NOMO-1 treated with dmso at 0.1 percent for 144 hours (cell line): Measurements from ENCODE around the gene C1orf174.

Experiments used
- DNase-seq: peaks from one replicate; lab custom pipeline; 2025; ENCODE audit not compliant: unreplicated experiment; lab: John Stamatoyannopoulos, UW

C1orf174 gene

DNA sequence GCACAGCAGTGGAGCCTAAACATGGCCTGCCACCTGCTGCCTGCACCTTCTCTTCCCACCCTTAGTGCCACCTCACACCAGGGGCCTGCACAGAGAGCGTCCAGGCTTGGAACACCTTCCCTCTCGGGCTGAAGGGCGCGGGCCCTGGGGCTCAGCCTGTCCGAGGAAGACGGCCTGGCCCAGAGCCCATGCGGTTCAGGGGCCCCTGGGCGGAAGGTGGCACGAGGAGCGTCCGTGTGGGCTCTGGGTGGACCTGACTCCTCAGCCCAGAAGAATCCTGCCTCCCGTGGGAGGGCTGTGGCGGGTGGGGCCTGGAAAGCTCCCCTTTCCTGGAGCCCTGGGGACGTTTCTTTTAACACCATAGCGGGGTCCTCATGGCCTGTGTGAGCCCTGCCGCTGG, 23.4 kb downstream of the C1orf174 start:
- no peak for DNase-seq

DNA sequence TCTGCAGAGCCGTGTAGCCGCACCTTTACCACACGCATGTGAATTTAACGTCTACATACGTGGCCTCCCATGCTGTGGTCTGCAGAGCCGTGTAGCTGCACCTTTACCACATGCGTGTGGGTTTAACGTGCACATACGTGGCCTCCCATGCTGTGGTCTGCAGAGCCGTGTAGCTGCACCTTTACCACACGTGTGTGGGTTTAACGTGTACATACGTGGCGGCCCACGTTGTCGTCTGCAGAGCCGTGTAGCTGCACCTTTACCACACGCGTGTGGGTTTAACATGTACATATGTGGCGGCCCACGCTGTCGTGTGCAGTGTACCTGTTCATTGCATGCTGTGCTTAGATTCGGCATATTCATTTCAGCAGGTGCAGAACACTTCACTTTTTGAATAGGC, 25.3 kb downstream of the C1orf174 start:
- no peak for DNase-seq

DNA sequence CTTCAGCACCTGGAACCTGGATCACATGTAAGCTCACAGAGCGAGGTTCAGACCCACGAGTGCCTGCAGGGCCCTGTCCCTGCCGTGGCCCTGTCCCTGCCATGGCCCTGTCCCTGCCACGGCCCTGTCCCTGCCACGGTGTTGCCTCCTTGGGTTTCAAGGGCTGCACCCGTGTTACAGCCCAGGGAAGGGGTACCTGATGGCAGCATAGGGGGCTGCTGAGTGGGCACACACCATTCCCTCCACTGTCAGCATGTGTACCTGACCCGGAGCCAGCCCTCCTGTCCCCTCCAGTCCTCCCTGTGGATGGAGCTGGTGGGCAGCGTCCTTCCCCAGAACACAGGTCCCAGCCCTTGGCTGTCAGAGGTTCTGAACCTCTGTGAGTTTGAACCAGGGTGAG, 27.5 kb downstream of the C1orf174 start:
- DNase-seq = no peak

DNA sequence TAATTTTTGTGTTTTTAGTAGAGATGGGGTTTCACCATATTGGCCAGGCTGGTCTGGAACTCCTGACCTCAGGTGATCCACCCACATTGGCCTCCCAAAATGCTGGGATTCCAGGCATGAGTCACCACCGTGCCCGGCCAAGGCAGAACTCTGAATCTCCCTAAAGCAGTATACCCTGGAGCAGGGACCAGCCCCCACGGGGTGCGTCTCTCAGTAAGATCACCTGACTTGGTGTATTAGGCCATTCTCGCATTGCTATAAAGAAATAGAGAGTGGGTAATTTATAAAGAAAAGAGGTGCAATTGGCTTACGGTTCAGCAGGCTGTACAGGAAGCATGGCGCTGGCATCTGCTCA, 28.6 kb downstream of the C1orf174 start:
- DNase-seq = no peak

DNA sequence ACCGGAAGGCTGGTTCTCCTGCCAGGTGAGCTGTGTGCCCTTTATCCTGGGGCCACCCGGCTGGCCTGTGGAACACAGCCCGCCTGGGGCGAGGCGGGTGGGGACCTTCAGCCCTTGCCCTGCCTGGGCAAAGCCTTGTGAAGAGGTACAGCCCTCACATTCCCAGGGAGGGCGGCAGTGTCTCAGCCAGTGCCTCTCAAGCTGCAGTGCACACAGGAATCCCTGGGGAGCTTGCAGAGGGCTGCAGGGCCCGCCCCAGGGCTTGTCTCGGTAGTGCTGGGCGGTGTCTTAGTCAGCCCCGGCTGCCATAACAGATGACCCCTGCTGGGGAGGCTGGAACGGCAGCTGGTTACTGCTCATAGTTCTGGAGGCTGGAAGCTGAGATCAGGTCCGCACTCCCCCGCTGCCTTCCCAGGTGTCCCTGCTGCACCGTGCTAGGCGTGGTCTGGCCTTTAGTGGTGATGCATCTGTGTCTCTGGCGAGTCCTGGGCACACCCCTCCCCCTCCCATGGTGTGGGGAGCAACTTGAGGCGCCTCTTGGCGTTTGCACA, 30.2 kb downstream of the C1orf174 start:
- DNase-seq = no peak

DNA sequence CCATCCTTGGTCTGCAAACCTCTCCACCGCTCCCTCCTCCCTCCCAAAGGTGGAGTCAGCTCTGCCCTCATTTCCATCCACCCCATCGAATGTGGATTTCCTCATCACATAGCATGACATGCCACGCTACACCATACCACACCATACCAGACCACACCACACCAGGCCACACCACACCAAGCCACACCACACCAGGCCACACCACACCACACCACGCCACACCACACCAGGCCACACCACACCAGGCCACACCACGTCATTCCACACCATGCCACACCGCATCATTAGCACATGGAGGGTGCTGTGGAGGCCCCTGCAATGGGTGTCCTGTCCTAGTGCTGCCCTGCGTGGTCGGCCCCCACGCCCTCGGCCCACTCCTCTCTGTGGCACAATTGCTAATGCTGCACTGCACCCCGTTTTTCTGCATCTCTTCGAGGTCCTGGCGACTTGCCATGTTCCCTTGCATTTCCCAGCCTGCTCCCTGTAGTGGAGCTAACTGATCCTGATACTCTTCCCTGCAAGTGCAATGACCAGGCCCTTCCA, 31.5 kb downstream of the C1orf174 start:
- DNase-seq = no peak

DNA sequence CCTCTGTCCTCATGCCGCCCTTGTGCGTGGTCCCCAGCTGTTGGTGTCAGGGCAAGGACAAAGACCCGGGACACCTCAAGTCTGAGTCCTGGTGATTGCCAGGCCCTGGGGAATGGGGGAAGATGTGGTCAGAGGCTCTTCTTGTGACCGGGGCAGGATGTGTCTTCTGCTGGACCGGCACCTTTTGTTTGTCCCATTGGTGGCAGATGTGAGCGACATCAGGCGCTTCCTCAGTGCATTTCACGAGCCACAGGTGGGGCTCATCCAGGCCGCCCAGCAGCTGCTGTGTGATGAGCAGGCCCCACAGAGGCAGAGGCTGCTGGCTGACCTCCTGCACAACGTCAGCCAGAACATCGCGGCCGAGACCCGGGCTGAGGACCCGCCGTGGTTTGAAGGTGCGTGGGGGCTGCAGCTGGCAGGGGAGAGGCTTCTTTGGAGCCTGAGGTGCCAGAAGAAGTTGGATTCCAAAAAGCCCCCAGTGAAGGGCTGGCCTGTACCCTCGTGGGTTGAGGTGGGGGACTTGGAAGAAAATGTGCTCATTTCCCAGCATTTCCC, 34.4 kb downstream of the C1orf174 start:
- DNase-seq = no peak

DNA sequence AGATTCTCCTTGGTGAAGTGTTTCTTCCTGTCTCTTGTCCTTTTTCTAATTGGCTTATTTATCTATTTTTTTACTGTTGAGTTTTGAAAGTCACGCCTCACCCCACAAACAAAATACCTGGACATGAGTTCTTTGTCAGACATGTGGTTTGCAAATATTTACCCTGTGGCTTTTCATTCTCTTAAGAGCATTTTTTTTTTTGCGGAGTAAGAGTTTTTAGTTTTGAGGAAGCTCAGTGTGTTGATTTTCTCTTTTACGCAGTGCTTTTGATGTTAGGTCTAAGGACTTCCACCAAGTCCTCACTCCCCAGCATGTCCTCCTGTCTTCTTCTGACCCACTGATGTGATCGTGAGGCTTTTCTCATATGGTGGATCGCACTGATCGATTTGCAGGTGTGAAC, 35.2 kb downstream of the C1orf174 start:
- no peak for DNase-seq

DNA sequence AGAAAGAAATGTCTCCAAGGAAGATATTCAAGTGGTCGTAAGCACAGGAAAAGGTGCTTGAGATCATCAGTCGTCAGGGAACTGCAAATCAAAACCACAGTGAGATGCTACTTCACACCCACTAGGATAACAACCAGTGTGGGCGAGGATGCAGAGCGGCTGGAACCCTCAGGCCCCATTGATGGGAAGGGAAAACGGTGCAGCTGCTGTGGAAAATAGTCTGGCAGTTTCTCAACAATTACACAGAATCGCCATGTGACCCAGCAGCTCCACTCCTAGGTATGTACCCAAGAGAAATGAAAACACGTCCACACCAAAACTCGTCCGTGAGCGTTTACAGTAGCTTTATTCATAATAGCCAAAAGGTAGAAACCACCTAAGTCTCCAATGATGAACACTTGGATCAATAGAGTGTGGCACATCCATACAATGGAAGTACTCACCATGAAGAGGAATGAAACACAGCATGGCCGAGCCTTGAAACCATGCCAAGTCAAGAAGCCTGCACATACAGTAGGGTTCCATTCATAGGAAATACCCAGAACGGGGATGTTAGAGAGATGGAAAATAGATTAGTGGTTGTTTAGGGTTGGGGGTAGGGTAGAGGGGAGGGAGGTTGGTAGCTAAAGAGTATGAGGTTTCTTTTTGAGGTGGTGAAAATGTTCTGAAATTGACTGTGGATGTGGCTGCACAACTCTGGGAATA, 36.7 kb downstream of the C1orf174 start:
- no peak for DNase-seq

DNA sequence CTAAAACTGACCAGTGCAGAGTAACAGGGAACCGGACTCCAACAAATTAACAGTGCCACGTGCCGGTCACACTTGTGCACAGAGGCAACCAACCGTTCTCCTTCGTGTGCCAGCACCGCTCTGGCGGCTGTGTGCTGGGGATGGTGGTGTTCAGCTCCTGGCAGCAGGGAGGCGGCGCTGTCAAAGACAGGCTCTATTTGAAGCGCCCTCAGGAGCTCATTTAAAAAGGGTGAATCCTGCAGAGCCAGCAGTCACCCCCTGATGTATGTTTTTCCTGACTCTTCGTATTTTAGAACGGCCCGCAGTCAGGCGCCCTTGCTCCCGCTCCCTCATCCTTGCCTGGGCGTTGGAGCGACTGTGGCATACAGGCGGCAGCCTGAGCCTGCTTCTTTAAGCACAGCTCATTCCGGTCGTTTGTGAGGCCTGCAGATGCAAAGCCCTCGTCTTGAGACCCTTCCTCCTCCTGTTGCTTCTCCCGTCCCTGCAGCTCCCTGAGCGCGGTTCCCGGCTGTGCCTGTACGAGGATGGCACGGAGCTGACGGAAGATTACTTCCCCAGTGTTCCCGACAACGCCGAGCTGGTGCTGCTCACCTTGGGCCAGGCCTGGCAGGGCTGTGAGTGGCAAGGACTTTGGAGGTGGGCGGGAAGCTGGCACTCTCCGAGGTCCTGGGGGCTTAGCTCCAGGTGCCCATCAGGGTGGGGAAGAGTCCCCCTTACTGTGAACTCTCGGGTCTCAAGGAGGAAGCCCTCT, 41.7 kb downstream of the C1orf174 start:
- no peak for DNase-seq

DNA sequence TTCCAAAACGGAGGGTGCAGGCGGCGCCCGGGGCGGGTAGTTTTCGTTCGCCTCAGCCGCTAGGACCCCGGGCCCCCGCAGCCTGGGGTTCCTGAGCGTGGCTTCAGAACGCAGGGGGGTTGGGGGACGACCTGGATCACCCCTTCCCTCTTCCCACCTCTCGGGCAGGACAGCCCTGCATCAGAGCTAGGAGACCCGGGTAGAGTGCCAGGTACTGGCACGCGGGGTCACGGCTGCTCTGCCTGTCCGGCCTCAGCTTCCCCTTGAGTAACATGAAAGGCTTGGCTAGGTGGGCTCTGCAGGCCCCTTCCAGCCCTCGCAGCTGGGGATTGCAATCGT, 42.3 kb downstream of the C1orf174 start:
- no peak for DNase-seq

DNA sequence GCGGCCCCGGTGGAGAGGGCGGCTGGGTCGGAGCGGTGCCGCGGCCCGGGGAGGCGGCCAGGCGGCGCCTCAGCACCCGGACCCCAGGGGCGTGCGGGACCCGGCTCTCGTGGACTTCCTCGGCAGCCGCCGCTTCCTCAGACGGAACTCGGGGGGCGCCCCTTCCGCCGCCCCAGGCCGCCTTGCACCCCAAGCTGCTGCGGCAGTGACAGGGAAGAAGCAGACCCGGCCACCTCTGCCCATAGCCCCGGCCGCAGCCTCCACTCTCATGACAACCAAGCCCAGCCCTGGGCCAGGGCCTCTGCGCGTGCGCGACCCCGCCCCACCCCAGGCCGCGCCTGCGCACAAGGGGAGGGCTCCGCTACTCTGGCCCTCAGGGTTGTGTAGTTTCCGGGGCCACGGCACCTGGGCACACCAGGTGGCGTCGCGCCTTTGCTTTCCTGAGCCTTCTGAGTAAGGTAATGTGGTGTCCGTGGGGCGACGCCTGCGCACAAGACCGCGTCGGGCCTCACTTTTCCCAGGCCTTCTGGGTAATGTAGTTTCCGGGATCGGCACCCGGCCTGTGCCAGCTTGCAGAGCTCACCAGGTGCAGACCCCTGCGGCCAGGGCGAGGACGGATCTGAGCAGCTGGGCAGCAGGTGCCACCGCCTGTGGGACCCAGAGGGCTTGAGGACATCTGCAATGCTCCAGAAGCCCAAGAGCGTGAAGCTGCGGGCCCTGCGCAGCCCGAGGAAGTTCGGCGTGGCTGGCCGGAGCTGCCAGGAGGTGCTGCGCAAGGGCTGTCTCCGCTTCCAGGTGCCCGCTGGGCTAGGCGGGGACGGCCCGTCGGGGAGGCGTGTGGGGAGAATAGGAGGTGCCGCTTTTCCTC, 42.9 kb downstream of the C1orf174 start, which contains the start of the genes CEP104 and DFFB:
TSS of gene CEP104 (minus strand) at position 289 of the 868 bp plus-strand sequence. CDS start 4,804 bp downstream, outside the sequence.
TSS of gene DFFB (plus strand) at position 554 of the 868 bp plus-strand sequence. CDS start at position 682, 128 bp downstream.
- DNase-seq = peak; percentile 74

DNA sequence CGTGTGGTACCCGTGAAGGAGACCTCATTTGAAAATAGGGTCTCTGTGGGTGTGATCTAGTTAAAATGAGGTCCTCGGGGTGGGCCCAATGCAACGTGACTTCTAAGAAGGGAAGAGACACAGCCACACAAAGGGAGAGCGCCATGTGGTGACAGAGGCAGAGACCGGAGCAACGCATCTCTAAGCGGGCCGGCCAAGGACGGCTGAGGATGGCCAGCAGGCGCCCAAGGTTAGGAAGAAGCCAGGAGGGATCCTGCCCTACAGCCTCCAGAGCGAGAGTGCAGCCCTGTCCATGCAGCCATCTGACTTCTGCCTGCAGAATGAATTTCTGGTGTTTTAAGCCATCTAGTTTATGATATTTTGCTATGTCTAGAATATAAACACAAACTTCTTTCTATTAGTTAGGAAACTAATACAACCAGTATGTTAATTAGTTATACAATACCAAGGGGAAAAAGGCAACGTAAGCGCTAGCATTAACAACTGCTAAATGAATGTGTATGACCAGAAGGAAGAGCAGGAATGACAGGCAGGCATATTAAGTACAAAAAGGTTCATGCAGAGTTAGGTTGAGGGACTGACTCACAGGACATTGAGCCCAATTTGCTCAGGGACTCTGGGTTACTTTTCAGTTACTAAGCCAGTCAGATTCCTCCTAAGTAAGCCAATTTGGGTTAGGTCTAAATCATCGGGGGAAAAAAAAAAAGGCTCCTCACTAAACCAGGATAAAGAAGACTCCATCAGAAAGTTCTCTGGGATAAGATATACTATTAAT, 47.2 kb downstream of the C1orf174 start:
- DNase-seq = no peak

DNA sequence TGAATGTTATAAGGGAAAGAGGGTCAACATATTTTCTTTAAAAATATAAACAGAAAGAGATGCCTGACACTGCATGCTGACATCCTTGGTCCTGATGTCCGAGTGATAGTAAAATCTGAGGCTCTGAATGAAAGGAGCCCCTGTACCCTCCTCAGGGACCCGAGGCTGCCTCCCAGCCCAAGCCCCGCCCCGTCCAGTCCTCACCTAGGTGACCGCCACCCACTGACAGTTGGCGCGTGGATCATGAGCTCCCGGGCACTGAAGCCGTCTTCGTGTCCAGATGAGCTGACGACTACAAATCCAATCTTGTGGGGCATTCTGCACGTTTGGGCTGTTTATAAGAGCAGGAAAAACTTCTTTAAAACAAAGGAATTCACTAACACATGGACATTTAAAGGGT, 48.0 kb downstream of the C1orf174 start:
- no peak for DNase-seq

DNA sequence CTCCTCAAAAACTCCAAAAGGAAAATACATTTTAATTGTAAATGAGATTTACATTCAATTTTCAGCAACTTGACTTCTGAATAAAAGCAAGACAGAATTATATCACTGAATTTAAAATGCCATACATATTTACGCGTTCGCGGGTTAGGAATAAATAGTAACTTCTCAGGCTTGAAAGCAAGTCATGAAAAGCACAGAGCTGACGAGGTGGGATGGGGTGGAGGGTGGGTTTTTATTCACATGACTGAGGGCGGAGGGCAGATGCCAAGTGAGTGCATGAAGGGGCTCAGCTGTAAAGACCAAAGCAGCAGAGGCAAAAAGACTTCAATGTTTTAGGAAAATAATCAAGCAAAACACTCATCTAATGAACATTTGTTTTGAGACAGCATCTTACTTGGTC, 48.8 kb downstream of the C1orf174 start:
- DNase-seq = no peak

DNA sequence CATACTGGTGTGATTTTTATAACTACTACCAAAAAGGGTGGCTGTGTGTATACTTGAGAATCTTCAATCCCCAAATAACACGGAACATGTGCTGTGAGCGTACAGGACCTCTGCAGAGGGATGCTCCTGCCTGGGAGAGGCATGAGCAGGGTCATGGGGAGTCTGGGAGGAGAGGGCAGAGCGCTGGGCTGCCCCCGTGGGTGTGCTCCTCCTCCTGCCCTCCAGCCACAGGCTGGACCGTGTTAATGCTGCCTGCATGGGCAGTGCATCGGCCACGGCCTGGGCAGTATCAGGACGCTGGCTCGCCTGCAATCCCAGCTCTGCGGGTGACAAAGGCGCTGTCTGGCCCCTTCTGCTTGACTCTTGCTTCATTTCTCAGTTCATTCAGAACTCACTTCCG, 49.2 kb downstream of the C1orf174 start:
- no peak for DNase-seq

DNA sequence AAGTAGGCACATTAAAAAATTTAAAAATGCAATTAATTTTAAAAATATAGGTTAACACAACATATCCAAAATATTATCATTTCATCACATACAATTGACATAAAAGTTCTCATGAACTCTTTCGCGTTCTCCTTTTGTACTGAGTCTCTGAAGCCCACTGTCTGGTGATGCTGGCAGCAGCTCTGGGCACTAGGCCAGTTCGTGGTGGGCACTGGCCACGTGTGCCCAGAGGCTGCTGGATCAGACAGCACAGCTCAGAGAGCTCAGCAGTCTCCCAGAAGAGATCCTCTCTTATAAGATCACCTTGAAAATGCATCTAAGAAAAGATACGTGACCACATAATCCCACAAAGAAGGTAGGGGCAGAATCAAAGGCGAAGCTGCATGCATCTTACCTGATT, 53.0 kb downstream of the C1orf174 start:
- DNase-seq = no peak

DNA sequence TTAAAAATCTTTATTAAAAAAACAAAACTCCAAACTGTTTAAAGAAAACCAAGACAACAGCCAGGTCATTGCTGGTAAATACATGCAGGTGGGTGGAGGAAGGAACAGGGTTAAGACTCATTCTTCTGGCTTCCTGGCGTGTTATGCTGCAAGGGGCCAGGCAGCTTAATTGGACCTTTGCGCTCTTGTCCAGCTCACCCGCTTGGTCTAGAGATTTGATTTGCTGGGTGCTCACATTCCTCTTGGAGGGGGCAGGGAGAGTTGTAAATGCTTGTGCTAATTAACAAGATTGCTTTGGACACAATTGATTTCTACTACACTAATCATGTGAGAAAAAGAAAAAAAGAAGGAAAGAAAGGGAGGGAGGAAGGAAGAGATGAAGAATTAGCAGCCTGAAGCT, 53.5 kb downstream of the C1orf174 start:
- DNase-seq = no peak

DNA sequence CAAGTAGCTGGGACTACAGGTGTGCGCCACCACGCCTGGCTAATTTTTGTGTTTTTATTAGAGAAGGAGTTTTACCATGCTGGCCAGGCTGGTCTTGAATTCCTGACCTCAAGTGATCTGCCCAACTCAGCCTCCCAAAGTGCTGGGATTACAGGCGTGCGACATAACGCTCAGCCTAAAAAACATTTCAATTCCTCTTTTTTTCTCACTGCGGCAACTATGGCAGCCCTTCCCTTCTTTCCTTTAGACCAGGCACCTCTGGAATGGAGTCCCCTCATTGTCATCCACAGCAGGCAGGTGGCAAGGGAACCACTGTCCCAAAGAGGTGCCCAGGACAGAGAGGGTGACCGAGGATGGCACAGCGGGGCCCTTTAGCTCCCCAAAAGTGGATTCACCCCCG, 57.2 kb downstream of the C1orf174 start:
- peak; percentile 9 for DNase-seq

DNA sequence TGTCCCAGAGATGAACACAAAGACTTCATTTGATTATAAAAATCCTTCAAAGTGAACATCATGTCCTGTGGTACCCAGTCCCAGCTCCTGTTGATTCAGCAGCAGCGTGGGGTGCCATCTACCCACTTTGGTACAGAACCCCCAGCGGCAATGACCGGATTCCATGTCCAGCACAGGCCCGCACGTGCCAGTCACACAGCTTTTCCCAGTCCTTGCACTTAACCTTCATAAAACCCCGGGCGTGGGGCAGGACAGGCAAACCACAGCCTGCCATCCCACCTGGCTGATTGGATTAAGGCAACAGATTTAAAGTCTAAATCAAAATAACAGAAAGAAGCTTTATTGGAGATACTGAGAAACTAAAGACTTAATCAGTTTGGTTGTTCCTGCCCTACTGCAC, 58.6 kb downstream of the C1orf174 start:
- DNase-seq = no peak
